SK-N-SH (cell line): ENCODE results near the gene SRSF2. TPM values are rescaled to one million over a fixed set of nuclear protein-coding genes. Genes with fewer than 3 reads are reported as not detected.

Experiments
- CTCF ChIA-PET: fragments of 300-600, 350-600 bp; formaldehyde crosslinking; extraction: SDS; loops from one replicate; lab custom pipeline; 2021; lab: Yijun Ruan, JAX
- POLR2A ChIA-PET: fragments of 350-600 bp; sonication (Branson Sonifier 250); formaldehyde crosslinking; extraction: SDS; loops from one replicate; lab custom pipeline; 2020; ENCODE audit warnings: antibody characterized with exemption, inconsistent platforms; lab: Yijun Ruan, JAX
- DNase-seq: peaks from one replicate; pipeline ENCODE4 v3.0.0; 2012
- H2AFZ ChIP-seq: fragments of 200-600 bp; sonication (generic); 2 replicates; pipeline ENCODE4 v1.8.1; 2016; ENCODE audit warnings: antibody characterized with exemption, mild to moderate bottlenecking, low read depth
- H3F3A ChIP-seq: fragments of 200-600 bp; sonication (generic); replicated peaks from 2 replicates; pipeline ENCODE3; 2016; ENCODE audit warnings: antibody characterized with exemption, mild to moderate bottlenecking; ENCODE audit not compliant: insufficient read depth
- H3K27ac ChIP-seq, 2 experiments: fragments of 200-500 bp in 1 of 2; fragments of 200-600 bp in 1 of 2; sonication (Bioruptor generic) in 1 of 2; sonication (generic), shearing (Covaris generic) in 1 of 2; 2 replicates each; pipeline versions ENCODE4 v1.5.1 to v1.6.1; 2014 to 2016; ENCODE audit warnings: low read depth in 2 of 2, inconsistent platforms in 1 of 2, low read length in 1 of 2, mild to moderate bottlenecking in 1 of 2, mixed read lengths in 1 of 2
- H3K27me3 ChIP-seq: fragments of 200-600 bp; sonication (generic), shearing (Covaris generic); 2 replicates; pipeline ENCODE4 v1.6.1; 2016; ENCODE audit warnings: mixed run types; ENCODE audit not compliant: insufficient read depth
- H3K36me3 ChIP-seq, 2 experiments: fragments of 200-500 bp in 1 of 2; fragments of 200-600 bp in 1 of 2; sonication (Bioruptor generic) in 1 of 2; sonication (generic) in 1 of 2; replicated peaks in 1 of 2; 2 replicates each; pipeline versions ENCODE3 to v1.5.1; 2014 to 2016; ENCODE audit warnings: low read length in 1 of 2, mild to moderate bottlenecking in 1 of 2; ENCODE audit not compliant: insufficient read depth in 2 of 2, control insufficient read depth in 1 of 2
- H3K4me1 ChIP-seq, 2 experiments: fragments of 200-500 bp in 1 of 2; fragments of 200-600 bp in 1 of 2; sonication (Bioruptor generic) in 1 of 2; sonication (generic), shearing (Covaris generic) in 1 of 2; 2 replicates each; pipeline versions ENCODE4 v1.5.1 to v1.6.1; 2014 to 2016; ENCODE audit warnings: low read depth in 1 of 2, low read length in 1 of 2, mixed run types in 1 of 2; ENCODE audit not compliant: insufficient read depth in 2 of 2, control insufficient read depth in 1 of 2
- H3K4me2 ChIP-seq: fragments of 200-600 bp; sonication (generic), shearing (Covaris generic); 2 replicates; pipeline ENCODE4 v1.6.1; 2017; ENCODE audit warnings: mixed run types
- H3K4me3 ChIP-seq, 2 experiments: fragments of 200-500 bp in 1 of 2; fragments of 200-600 bp in 1 of 2; sonication (Bioruptor generic) in 1 of 2; sonication (generic), shearing (Covaris generic) in 1 of 2; 2 replicates each; pipeline versions ENCODE4 v1.5.1 to v1.8.1; 2014 to 2016; ENCODE audit warnings: low read depth in 2 of 2, inconsistent platforms in 1 of 2, low read length in 1 of 2, mild to moderate bottlenecking in 1 of 2, mixed read lengths in 1 of 2, moderate library complexity in 1 of 2
- H3K79me2 ChIP-seq: fragments of 200-600 bp; sonication (generic); 2 replicates; pipeline ENCODE4 v1.8.1; 2017; ENCODE audit warnings: mild to moderate bottlenecking; ENCODE audit not compliant: insufficient read depth
- H3K9ac ChIP-seq: fragments of 200-600 bp; sonication (generic); 2 replicates; pipeline ENCODE4 v1.6.1; 2017; ENCODE audit warnings: mixed run types
- H3K9me2 ChIP-seq: fragments of 200-600 bp; sonication (generic); 2 replicates; pipeline ENCODE4 v1.6.1; 2017; ENCODE audit warnings: mixed run types
- H3K9me3 ChIP-seq: fragments of 200-600 bp; sonication (generic); 2 replicates; pipeline ENCODE4 v1.6.1; 2017; ENCODE audit warnings: mixed run types, mild to moderate bottlenecking, moderate library complexity
- H4K20me1 ChIP-seq: fragments of 200-600 bp; sonication (generic); 2 replicates; pipeline ENCODE4 v1.6.1; 2017; ENCODE audit warnings: mild to moderate bottlenecking, mixed run types; ENCODE audit not compliant: insufficient read depth
- CHD2 ChIP-seq: fragments of 150-350 bp; IDR thresholded peaks from 2 replicates; pipeline ENCODE4 v1.6.1; 2018; ENCODE audit warnings: low read length; ENCODE audit not compliant: partially characterized antibody
- ELF1 ChIP-seq: IDR thresholded peaks from 2 replicates; pipeline ENCODE4 v1.4.0; 2012
- EZH2phosphoT487 ChIP-seq: fragments of 200-600 bp; sonication (generic); IDR thresholded peaks from 2 replicates; pipeline ENCODE4 v1.6.1; 2017; ENCODE audit warnings: low read depth, mixed run types, mild to moderate bottlenecking, antibody characterized with exemption, moderate library complexity, borderline replicate concordance
- FOSL2 ChIP-seq: IDR thresholded peaks from 2 replicates; pipeline ENCODE4 v1.4.0; 2012; ENCODE audit warnings: low read depth, mild to moderate bottlenecking, moderate library complexity, borderline replicate concordance
- MEF2A ChIP-seq: IDR thresholded peaks from 2 replicates; pipeline ENCODE4 v1.4.0; 2012; ENCODE audit warnings: low read depth, borderline replicate concordance
- MXI1 ChIP-seq: IDR thresholded peaks from 2 replicates; pipeline ENCODE4 v1.6.1; 2012; ENCODE audit warnings: mild to moderate bottlenecking, low read depth, low read length, improper control_type of control experiment
- NRF1 ChIP-seq: IDR thresholded peaks from 2 replicates; pipeline ENCODE4 v1.6.1; 2012; ENCODE audit warnings: low read depth, mild to moderate bottlenecking, low read length
- RAD21 ChIP-seq: IDR thresholded peaks from 2 replicates; pipeline ENCODE4 v1.6.1; 2012; ENCODE audit warnings: mild to moderate bottlenecking, low read length
- TAF1 ChIP-seq: IDR thresholded peaks from 2 replicates; pipeline ENCODE4 v1.6.1; 2012; ENCODE audit warnings: low read depth, mild to moderate bottlenecking, low read length, moderate library complexity, borderline replicate concordance
- TEAD4 ChIP-seq: IDR thresholded peaks from 2 replicates; pipeline ENCODE4 v1.4.0; 2012; ENCODE audit warnings: mild to moderate bottlenecking, borderline replicate concordance; ENCODE audit not compliant: insufficient read depth
- WGBS: methylation state at CpG from one replicate; pipeline ENCODE4 v1.1.6; 2017; ENCODE audit warnings: low lambda C conversion rate; 5-methylcytosine and 5-hydroxymethylcytosine counted together
- polyA plus RNA-seq, 3 experiments: library from polyadenylated mRNA; depleted of rRNA; stranded (reverse); fragments of >200 nt; gene quantifications; 2 replicates each; pipeline ENCODE4 v1.2.3, GENCODE V29; 2012
- TF ChIP-seq, protein P1 (sequence below): IDR thresholded peaks from 2 replicates; pipeline ENCODE4 v1.6.1; 2012; ENCODE audit warnings: mild to moderate bottlenecking, low read depth, low read length, moderate library complexity
- TF ChIP-seq, protein P2 (sequence below): IDR thresholded peaks from 2 replicates; pipeline ENCODE4 v1.4.0; 2012; ENCODE audit warnings: low read depth, borderline replicate concordance
- TF ChIP-seq, protein P3 (sequence below): IDR thresholded peaks from 2 replicates; pipeline ENCODE4; 2012
- TF ChIP-seq, protein P4 (sequence below): IDR thresholded peaks from 2 replicates; pipeline ENCODE4 v1.4.0; 2012; ENCODE audit warnings: low read depth
- TF ChIP-seq, protein P5 (sequence below): fragments of 200-600 bp; sonication (generic); IDR thresholded peaks from 2 replicates; pipeline ENCODE4 v1.6.1; 2017; ENCODE audit warnings: antibody characterized with exemption, mild to moderate bottlenecking, moderate library complexity

The SRSF2 gene
- polyA plus RNA-seq, 1 of the 3 experiments (the other 2 are of a cell fraction): 211 TPM

DNA sequence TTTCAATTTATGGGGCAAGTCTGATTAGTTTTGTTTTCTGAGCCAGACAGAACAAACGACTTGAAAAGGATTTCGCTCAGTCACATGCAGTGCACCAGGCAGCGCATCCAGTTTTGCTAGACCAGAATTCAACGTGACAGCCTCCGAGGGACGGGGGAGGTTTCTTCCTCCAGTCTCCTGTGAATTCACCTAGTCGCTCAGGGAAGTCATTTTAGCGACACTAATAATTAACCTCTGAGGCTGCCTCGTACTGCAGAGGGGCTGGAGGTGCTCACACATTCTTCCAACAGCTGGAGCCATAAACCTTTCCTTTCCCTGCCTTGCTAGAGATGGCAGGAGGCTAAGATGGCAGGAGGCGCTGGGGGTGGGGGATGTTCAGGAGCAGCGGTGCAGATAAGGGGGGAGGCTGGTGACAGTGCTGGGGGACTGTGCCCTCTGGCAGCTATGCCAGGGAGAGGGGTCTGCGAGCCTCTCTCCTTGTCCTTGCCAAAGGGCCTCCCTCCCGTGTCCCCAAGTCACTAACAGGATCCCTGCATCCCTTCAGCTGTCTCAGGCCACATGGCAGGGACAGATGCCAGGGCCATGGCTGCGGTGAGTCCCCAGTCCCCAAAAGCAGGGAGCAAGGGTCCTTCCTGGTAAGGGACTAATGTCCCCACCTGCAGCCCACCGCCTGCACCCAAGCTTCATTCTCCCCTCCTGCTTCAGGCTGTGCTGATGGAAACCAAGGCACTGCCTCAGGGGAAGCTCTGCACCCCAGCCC is 50.4 kb downstream of the SRSF2 start:
- no peaks in the 10 kb centered on the region for H3K9me2 ChIP-seq
- H3K9ac ChIP-seq: no peak overlapping the region
- DNase-seq: peak; percentile 75
- H3F3A ChIP-seq: peaks cover 4% of the 10 kb centered on the region
- peaks cover 0 to 28% of the 10 kb centered on the region in 2 experiments; a peak in 1 of 4 replicates for H3K4me1 ChIP-seq
- peaks cover 16% of the 10 kb centered on the region for H4K20me1 ChIP-seq
- H3K27me3 ChIP-seq: no peaks in the 10 kb centered on the region
- no peak overlapping the region for H3K4me2 ChIP-seq
- H3K9me3 ChIP-seq: no peaks in the 10 kb centered on the region
- CTCF ChIA-PET: interaction anchor here (1.0 to 12.2 kb wide), 12 partner anchors 11 to 380 kb away, joined by 3 to 255 read pairs (median 6); partner anchors contain the start of genes JMJD6, METTL23 and MXRA7
- H3K36me3 ChIP-seq: peaks cover 14 to 36% of the 10 kb centered on the region in 2 experiments
- no peak overlapping the region for H3K4me3 ChIP-seq
- POLR2A ChIA-PET: interaction anchor here (1.1 to 2.3 kb wide), 2 partner anchors 11 to 132 kb away, joined by 3 to 8 read pairs; no protein-coding TSS in a partner anchor
- TF ChIP-seq, protein P1, sequence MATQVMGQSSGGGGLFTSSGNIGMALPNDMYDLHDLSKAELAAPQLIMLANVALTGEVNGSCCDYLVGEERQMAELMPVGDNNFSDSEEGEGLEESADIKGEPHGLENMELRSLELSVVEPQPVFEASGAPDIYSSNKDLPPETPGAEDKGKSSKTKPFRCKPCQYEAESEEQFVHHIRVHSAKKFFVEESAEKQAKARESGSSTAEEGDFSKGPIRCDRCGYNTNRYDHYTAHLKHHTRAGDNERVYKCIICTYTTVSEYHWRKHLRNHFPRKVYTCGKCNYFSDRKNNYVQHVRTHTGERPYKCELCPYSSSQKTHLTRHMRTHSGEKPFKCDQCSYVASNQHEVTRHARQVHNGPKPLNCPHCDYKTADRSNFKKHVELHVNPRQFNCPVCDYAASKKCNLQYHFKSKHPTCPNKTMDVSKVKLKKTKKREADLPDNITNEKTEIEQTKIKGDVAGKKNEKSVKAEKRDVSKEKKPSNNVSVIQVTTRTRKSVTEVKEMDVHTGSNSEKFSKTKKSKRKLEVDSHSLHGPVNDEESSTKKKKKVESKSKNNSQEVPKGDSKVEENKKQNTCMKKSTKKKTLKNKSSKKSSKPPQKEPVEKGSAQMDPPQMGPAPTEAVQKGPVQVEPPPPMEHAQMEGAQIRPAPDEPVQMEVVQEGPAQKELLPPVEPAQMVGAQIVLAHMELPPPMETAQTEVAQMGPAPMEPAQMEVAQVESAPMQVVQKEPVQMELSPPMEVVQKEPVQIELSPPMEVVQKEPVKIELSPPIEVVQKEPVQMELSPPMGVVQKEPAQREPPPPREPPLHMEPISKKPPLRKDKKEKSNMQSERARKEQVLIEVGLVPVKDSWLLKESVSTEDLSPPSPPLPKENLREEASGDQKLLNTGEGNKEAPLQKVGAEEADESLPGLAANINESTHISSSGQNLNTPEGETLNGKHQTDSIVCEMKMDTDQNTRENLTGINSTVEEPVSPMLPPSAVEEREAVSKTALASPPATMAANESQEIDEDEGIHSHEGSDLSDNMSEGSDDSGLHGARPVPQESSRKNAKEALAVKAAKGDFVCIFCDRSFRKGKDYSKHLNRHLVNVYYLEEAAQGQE: no peak
- peak; percentile 73 for TF ChIP-seq MXI1
- TF ChIP-seq EZH2phosphoT487: no peak
- TF ChIP-seq, protein P2, sequence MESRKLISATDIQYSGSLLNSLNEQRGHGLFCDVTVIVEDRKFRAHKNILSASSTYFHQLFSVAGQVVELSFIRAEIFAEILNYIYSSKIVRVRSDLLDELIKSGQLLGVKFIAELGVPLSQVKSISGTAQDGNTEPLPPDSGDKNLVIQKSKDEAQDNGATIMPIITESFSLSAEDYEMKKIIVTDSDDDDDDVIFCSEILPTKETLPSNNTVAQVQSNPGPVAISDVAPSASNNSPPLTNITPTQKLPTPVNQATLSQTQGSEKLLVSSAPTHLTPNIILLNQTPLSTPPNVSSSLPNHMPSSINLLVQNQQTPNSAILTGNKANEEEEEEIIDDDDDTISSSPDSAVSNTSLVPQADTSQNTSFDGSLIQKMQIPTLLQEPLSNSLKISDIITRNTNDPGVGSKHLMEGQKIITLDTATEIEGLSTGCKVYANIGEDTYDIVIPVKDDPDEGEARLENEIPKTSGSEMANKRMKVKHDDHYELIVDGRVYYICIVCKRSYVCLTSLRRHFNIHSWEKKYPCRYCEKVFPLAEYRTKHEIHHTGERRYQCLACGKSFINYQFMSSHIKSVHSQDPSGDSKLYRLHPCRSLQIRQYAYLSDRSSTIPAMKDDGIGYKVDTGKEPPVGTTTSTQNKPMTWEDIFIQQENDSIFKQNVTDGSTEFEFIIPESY: no peak
- TF ChIP-seq TEAD4: no peak
- peak; percentile 15; the same call in 1 of the 2 replicates for TF ChIP-seq RAD21
- TF ChIP-seq ELF1: no peak
- TF ChIP-seq TAF1: no peak
- TF ChIP-seq NRF1: no peak
- TF ChIP-seq MEF2A: no peak
- TF ChIP-seq FOSL2: no peak
- TF ChIP-seq, protein P3, sequence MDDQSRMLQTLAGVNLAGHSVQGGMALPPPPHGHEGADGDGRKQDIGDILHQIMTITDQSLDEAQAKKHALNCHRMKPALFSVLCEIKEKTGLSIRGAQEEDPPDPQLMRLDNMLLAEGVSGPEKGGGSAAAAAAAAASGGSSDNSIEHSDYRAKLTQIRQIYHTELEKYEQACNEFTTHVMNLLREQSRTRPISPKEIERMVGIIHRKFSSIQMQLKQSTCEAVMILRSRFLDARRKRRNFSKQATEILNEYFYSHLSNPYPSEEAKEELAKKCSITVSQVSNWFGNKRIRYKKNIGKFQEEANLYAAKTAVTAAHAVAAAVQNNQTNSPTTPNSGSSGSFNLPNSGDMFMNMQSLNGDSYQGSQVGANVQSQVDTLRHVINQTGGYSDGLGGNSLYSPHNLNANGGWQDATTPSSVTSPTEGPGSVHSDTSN: no peak
- TF ChIP-seq, protein P4, sequence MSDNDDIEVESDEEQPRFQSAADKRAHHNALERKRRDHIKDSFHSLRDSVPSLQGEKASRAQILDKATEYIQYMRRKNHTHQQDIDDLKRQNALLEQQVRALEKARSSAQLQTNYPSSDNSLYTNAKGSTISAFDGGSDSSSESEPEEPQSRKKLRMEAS: no peak
- TF ChIP-seq, protein P5, sequence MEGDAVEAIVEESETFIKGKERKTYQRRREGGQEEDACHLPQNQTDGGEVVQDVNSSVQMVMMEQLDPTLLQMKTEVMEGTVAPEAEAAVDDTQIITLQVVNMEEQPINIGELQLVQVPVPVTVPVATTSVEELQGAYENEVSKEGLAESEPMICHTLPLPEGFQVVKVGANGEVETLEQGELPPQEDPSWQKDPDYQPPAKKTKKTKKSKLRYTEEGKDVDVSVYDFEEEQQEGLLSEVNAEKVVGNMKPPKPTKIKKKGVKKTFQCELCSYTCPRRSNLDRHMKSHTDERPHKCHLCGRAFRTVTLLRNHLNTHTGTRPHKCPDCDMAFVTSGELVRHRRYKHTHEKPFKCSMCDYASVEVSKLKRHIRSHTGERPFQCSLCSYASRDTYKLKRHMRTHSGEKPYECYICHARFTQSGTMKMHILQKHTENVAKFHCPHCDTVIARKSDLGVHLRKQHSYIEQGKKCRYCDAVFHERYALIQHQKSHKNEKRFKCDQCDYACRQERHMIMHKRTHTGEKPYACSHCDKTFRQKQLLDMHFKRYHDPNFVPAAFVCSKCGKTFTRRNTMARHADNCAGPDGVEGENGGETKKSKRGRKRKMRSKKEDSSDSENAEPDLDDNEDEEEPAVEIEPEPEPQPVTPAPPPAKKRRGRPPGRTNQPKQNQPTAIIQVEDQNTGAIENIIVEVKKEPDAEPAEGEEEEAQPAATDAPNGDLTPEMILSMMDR: no peak
- peak; percentile 22 for TF ChIP-seq CHD2
- no peak overlapping the region for H2AFZ ChIP-seq
- WGBS: 90% methylated on average over 14 of the region's 15 CpGs
- peak overlapping the region in 1 of 2 experiments; percentile 23; a peak in 2 of 4 replicates for H3K27ac ChIP-seq
- H3K79me2 ChIP-seq: peaks cover 32% of the 10 kb centered on the region
